GM12875 (cell line): ENCODE results near the gene IQCF5.
"Not testable (repeated sequence)": the region's sequence is repeated elsewhere in the genome, so short reads cannot be mapped to it uniquely, and the experiment has no call there.

Experiments used
- H3K4me3 ChIP-seq: one replicate; pipeline ENCODE4 v1.5.1; 2011; ENCODE audit warnings: low read depth, low read length, control low read depth
- TF ChIP-seq, protein P1 (sequence below): IDR thresholded peaks from 2 replicates; pipeline ENCODE4 v1.5.1; 2011; ENCODE audit warnings: low read depth, mild to moderate bottlenecking, control low read depth, inconsistent platforms, low read length, moderate library complexity, borderline replicate concordance; ENCODE audit not compliant: insufficient read depth

IQCF5 gene

DNA sequence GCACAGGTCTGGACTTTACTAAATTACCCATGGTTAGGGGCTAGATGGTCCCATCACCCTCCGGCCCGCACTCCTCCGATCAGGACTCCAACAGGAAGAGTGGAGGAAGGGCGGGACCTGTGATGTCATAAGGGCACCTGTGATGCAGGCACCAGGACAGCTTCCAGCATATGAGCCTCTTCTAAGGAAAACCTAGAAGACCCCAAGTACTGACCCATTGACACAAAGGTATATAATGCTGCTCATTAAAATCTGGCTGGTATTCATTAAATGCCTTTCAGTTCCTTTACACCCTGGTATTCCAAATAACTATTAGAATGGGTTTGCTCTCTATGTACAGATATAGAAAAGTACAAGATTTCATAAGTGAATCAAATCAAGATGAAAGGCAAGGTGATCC is at the start of gene IQCF5:
TSS of gene IQCF5 (minus strand) at position 101 of the 400 bp plus-strand sequence. CDS start at position 31, 70 bp downstream.
- TF ChIP-seq, protein P1, sequence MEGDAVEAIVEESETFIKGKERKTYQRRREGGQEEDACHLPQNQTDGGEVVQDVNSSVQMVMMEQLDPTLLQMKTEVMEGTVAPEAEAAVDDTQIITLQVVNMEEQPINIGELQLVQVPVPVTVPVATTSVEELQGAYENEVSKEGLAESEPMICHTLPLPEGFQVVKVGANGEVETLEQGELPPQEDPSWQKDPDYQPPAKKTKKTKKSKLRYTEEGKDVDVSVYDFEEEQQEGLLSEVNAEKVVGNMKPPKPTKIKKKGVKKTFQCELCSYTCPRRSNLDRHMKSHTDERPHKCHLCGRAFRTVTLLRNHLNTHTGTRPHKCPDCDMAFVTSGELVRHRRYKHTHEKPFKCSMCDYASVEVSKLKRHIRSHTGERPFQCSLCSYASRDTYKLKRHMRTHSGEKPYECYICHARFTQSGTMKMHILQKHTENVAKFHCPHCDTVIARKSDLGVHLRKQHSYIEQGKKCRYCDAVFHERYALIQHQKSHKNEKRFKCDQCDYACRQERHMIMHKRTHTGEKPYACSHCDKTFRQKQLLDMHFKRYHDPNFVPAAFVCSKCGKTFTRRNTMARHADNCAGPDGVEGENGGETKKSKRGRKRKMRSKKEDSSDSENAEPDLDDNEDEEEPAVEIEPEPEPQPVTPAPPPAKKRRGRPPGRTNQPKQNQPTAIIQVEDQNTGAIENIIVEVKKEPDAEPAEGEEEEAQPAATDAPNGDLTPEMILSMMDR, result no peak
- H3K4me3 ChIP-seq, result no peak within 1 kb of the TSS

- TF ChIP-seq, protein P1, result no peak
- no peak overlapping the region for H3K4me3 ChIP-seq
These were observed 45.7 kb upstream of the IQCF5 start for GRCh38 chr3:51921081-51921578.

- no peak overlapping the region for H3K4me3 ChIP-seq
- TF ChIP-seq, protein P1, result no peak
These were observed 41.0 kb upstream of the IQCF5 start for GRCh38 chr3:51916418-51916817.

DNA sequence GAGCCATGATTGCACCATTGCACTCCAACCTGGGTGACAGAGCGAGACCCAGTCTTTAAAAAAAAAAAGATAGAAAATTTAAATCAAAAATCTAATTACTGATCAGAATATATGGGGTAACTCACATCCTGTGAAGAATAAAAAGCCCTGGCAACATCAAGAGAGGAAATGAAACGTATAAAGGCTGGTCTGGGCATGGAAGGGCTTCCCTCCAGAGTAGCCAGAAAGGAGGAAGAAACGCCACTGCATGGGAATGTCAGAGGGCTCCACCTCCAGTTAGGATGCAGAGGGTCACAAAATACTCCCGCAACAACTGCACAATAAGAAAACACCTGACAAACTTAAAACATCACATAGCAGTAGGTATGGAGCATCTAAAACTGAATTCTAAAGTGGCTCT is 32.6 kb upstream of the IQCF5 start:
- TF ChIP-seq, protein P1, result no peak

DNA sequence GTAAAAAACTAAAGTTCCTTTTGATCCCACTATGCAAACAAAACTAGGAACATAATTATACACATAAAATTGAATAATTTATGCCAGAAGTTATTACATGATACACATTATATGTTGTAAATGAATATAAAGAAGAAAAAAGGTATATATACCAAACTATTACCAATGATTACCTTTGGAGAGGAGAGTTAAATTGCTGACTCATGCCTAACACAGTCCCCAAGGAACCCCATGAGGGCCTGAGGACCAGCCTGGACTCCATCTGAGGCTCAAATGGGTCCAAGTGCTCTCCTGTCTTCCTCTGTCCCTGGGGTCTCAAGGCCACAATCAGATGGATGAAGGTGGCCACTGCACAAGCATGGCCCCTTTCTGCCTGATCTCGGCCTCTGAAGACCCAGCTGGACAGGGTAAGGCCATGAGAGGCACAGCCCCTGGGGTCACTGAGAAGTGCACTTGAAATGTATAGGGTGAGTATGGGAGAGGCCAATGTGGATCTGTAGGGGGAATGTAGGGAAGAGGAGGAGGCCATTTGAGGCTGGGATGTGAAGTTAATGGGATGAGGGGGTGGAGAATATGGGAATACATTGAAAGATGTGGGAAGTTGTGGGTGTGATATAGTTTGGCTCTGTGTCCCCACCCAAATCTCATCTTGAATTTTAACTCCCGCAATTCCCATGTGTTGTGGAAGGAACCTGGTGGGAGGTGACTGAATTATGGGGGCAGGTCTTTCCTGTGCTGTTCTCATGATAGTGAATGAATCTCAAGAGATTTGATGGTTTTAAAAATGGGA is 28.8 kb upstream of the IQCF5 start:
- H3K4me3 ChIP-seq, result no peak overlapping the region
- TF ChIP-seq, protein P1, result no peak

More for the DNA sequence above, 32.6 kb upstream of the IQCF5 start:
- no peak overlapping the region for H3K4me3 ChIP-seq

GRCh38 chr3:51902361-51902760 is 27.0 kb upstream of the IQCF5 start:
- not testable (repeated sequence) for H3K4me3 ChIP-seq

DNA sequence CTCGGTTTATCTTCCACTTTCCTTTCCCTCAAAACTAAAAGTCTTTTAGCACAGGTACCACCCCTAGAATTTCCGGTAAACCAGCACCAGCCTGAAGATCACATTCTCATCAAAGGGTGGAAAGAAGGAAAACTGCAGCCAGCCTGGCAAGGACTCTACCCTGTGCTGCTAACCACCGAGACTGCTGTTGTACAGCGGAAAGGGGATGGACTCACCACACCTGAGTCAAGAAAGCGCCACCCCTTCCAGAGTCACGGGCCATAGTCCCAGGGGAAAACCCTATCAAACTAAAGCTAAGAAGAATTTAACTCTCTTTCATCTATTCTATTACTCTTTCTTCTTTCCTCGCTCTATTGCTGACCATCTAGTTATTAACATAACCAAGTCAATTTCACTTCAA is 24.6 kb upstream of the IQCF5 start:
- H3K4me3 ChIP-seq, result not testable (repeated sequence)

DNA sequence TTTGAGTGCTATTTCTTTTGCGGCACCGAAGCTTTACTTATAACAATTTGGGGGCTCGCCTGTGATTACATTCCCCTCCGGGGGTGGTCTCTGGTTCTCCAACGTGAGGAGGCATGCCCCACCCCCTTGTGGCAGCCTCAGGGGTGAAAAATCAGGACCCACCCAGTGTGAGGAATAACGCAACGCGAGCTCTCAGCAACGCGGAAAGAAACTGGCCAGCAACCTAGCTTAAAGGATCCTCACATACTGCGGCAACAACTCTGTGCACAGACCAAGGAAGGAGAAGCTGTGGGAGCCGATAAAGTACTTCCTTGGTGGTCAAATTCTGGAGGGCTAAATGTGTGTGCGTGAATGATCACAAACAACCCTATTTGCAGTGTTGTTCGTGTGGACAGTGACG is 22.0 kb upstream of the IQCF5 start:
- no peak overlapping the region for H3K4me3 ChIP-seq
- TF ChIP-seq, protein P1, result no peak
